HEK293T (cell line): ENCODE measurements around the gene CRYBB1.

Experiments
- ARNT ChIP-seq: fragments of 450-650 bp; IDR thresholded peaks from 2 replicates; pipeline ENCODE4 v1.6.1; 2017; ENCODE audit warnings: mild to moderate bottlenecking
- BHLHE40 ChIP-seq: fragments of 450-650 bp; IDR thresholded peaks from 2 replicates; pipeline ENCODE4 v1.6.1; 2016; ENCODE audit warnings: mild to moderate bottlenecking, moderate library complexity, borderline replicate concordance
- ELF4 ChIP-seq: fragments of 450-650 bp; IDR thresholded peaks from 2 replicates; pipeline ENCODE4 v1.6.1; 2017; ENCODE audit warnings: antibody characterized with exemption
- FOXK2 ChIP-seq: fragments of 450-650 bp; IDR thresholded peaks from 2 replicates; pipeline ENCODE4 v1.6.1; 2016; ENCODE audit warnings: mild to moderate bottlenecking
- FOXM1 ChIP-seq: fragments of 450-650 bp; IDR thresholded peaks from 2 replicates; pipeline ENCODE4 v1.6.1; 2017; ENCODE audit warnings: mild to moderate bottlenecking, borderline replicate concordance
- HDGF ChIP-seq: fragments of 450-650 bp; IDR thresholded peaks from 2 replicates; pipeline ENCODE4 v1.6.1; 2017; ENCODE audit warnings: antibody characterized with exemption, borderline replicate concordance
- L3MBTL2 ChIP-seq: fragments of 450-650 bp; conservative IDR thresholded peaks from 2 replicates; pipeline ENCODE4 v1.6.1; 2016; ENCODE audit warnings: mild to moderate bottlenecking
- LEF1 ChIP-seq: fragments of 450-650 bp; IDR thresholded peaks from 2 replicates; pipeline ENCODE4 v1.6.1; 2017; ENCODE audit warnings: mild to moderate bottlenecking, borderline replicate concordance
- NFRKB ChIP-seq: fragments of 450-650 bp; IDR thresholded peaks from 2 replicates; pipeline ENCODE4 v1.6.1; 2016; ENCODE audit warnings: mild to moderate bottlenecking, moderate library complexity
- SP1 ChIP-seq: fragments of 450-650 bp; IDR thresholded peaks from 2 replicates; pipeline ENCODE4 v1.6.1; 2017
- SUZ12 ChIP-seq: fragments of 450-650 bp; IDR thresholded peaks from 2 replicates; pipeline ENCODE4 v1.6.1; 2016; ENCODE audit warnings: mild to moderate bottlenecking
- TARDBP ChIP-seq: fragments of 450-650 bp; IDR thresholded peaks from 2 replicates; pipeline ENCODE4 v1.6.1; 2016
- ZNF384 ChIP-seq: fragments of 450-650 bp; IDR thresholded peaks from 2 replicates; pipeline ENCODE4 v1.6.1; 2016

DNA sequence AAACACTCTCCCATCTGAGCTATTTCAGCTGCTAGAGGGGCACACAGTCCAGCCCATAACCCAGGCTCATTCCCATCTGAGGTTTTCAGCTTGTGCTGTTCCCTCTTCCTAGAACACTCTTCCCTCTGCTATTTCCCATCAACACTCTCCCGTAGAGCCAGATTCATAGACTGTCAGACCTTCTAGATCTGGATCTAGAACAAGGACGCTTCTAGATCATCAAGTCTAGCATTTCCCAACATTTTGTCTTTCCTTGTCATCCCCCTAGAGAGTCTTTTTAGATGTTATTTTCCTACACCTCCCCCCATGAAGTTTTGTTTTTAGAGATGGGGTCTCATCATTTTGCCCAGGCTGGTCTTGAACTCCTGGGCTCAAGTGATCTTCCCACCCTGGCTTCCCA, 17.3 kb upstream of the CRYBB1 start:
- TF ChIP-seq LEF1 (no peak), BHLHE40 (no peak), SP1 (no peak), ARNT (no peak), ELF4 (no peak), L3MBTL2 (no peak), HDGF (no peak), ZNF384 (no peak), NFRKB (no peak), SUZ12 (no peak), TARDBP (no peak), FOXK2 (no peak), FOXM1 (no peak)
